GM12878 (cell line): ENCODE results near the gene AGBL3. TPM values are rescaled to one million over a fixed set of nuclear protein-coding genes. Genes with fewer than 3 reads are reported as not detected.
A peak's percentile ranks its signal among the peaks of the same experiment; 100 is the strongest.

ENCODE experiments used
- ATF7 ChIP-seq: fragments of 450-650 bp; IDR thresholded peaks from 2 replicates; pipeline ENCODE4 v1.6.1; 2016; ENCODE audit warnings: low read depth, mild to moderate bottlenecking
- CREM ChIP-seq: IDR thresholded peaks from 2 replicates; pipeline ENCODE4 v1.6.1; 2014; ENCODE audit warnings: antibody characterized with exemption, low read depth
- EED ChIP-seq: sonication (generic); IDR thresholded peaks from 2 replicates; pipeline ENCODE4 v1.6.1; 2016; ENCODE audit warnings: antibody characterized with exemption, low read depth
- ESRRA ChIP-seq: IDR thresholded peaks from 2 replicates; pipeline ENCODE4 v1.6.1; 2012; ENCODE audit warnings: mild to moderate bottlenecking, low read length, improper control_type of control experiment
- FOXM1 ChIP-seq: IDR thresholded peaks from 2 replicates; pipeline ENCODE4 v1.6.1; 2012; ENCODE audit warnings: low read depth, mild to moderate bottlenecking, inconsistent platforms, low read length, moderate library complexity
- MXI1 ChIP-seq: fragments of 150-350 bp; IDR thresholded peaks from 2 replicates; pipeline ENCODE4 v1.6.1; 2011; ENCODE audit warnings: low read depth, mild to moderate bottlenecking, inconsistent platforms, low read length, improper control_type of control experiment
- NBN ChIP-seq: fragments of 450-650 bp; IDR thresholded peaks from 2 replicates; pipeline ENCODE4 v1.6.1; 2016
- PKNOX1 ChIP-seq: fragments of 450-650 bp; IDR thresholded peaks from 2 replicates; pipeline ENCODE4 v1.6.1; 2016; ENCODE audit warnings: mild to moderate bottlenecking
- POLR2A ChIP-seq: IDR thresholded peaks from 2 replicates; pipeline ENCODE4 v1.6.1; 2011; ENCODE audit warnings: low read depth, mild to moderate bottlenecking, low read length
- POLR2AphosphoS5 ChIP-seq: IDR thresholded peaks from 2 replicates; pipeline ENCODE4 v1.6.1; 2011; ENCODE audit warnings: mild to moderate bottlenecking, low read length, inconsistent platforms
- RB1 ChIP-seq: fragments of 450-650 bp; formaldehyde crosslinking; IDR thresholded peaks from 2 replicates; pipeline ENCODE4 v1.6.1; 2017; ENCODE audit warnings: mild to moderate bottlenecking, borderline replicate concordance
- RBBP5 ChIP-seq: fragments of 200-600 bp; sonication (generic); conservative IDR thresholded peaks from 2 replicates; pipeline ENCODE4 v1.6.1; 2016
- RCOR1 ChIP-seq: conservative IDR thresholded peaks from 2 replicates; pipeline ENCODE4 v1.6.1; 2012; ENCODE audit warnings: low read depth, low read length, improper control_type of control experiment
- RELA ChIP-seq: fragments of 450-650 bp; IDR thresholded peaks from 2 replicates; pipeline ENCODE4 v1.8.0; 2014; ENCODE audit warnings: borderline replicate concordance; ENCODE audit not compliant: partially characterized antibody
- SIX5 ChIP-seq: IDR thresholded peaks from 2 replicates; pipeline ENCODE4 v1.6.1; 2011; ENCODE audit warnings: mild to moderate bottlenecking, low read depth, low read length, moderate library complexity; ENCODE audit not compliant: severe bottlenecking
- SMC3 ChIP-seq: IDR thresholded peaks from 2 replicates; pipeline ENCODE4 v1.6.1; 2011; ENCODE audit warnings: low read length, improper control_type of control experiment, borderline replicate concordance
- TCF3 ChIP-seq: IDR thresholded peaks from 2 replicates; pipeline ENCODE4 v1.6.1; 2012; ENCODE audit warnings: low read depth, mild to moderate bottlenecking, low read length, borderline replicate concordance; ENCODE audit not compliant: insufficient read depth
- ZNF217 ChIP-seq: fragments of 450-650 bp; IDR thresholded peaks from 2 replicates; pipeline ENCODE4 v1.6.1; 2017; ENCODE audit warnings: antibody characterized with exemption, mild to moderate bottlenecking
- ZNF687 ChIP-seq: fragments of 450-650 bp; IDR thresholded peaks from 2 replicates; pipeline ENCODE4 v1.6.1; 2017; ENCODE audit warnings: mild to moderate bottlenecking, moderate library complexity
- ZSCAN29 ChIP-seq: fragments of 450-650 bp; IDR thresholded peaks from 2 replicates; pipeline ENCODE4 v1.6.1; 2017; ENCODE audit warnings: mild to moderate bottlenecking, moderate library complexity
- polyA plus RNA-seq, 11 experiments: library from polyadenylated mRNA; depleted of rRNA in 4 of 11; unstranded in 6 of 11; stranded (reverse) in 5 of 11; fragments of >200 nt; fragmentation: Nextera tagmentation in 4 of 11; fragmentation: Illumina TruSeq in 1 of 11; extraction: Ambion mirVana in 4 of 11; extraction: Trizol in 1 of 11; gene quantifications; 1 replicate in 1 of 11; 2 replicates in 10 of 11; pipeline versions ENCODE4 v1.2.1 to v1.2.3, GENCODE V29; 2011 to 2016; ENCODE audit warnings: inconsistent platforms in 2 of 11, missing spikeins in 2 of 11, low read depth in 1 of 11
- total RNA-seq, 4 experiments: library from RNA; depleted of rRNA in 3 of 4; stranded (reverse); fragments of >200 nt in 3 of 4; fragmentation: Illumina TruSeq in 1 of 4; extraction: Trizol in 1 of 4; gene quantifications; 2 replicates each; pipeline versions ENCODE4 v1.2.1 to v1.2.3, GENCODE V29; 2013 to 2021
- TF ChIP-seq, protein P1 (sequence below): fragments of 150-350 bp; IDR thresholded peaks from 2 replicates; pipeline ENCODE4 v1.6.1; 2016; ENCODE audit warnings: low read depth, low read length

Gene AGBL3
- total and polyA plus RNA-seq, 10 of the 15 experiments (the other 5 are each of a cell fraction or from before 2014, with no cell fraction given): 0.82 to 12.4 (median 3.7) TPM

DNA sequence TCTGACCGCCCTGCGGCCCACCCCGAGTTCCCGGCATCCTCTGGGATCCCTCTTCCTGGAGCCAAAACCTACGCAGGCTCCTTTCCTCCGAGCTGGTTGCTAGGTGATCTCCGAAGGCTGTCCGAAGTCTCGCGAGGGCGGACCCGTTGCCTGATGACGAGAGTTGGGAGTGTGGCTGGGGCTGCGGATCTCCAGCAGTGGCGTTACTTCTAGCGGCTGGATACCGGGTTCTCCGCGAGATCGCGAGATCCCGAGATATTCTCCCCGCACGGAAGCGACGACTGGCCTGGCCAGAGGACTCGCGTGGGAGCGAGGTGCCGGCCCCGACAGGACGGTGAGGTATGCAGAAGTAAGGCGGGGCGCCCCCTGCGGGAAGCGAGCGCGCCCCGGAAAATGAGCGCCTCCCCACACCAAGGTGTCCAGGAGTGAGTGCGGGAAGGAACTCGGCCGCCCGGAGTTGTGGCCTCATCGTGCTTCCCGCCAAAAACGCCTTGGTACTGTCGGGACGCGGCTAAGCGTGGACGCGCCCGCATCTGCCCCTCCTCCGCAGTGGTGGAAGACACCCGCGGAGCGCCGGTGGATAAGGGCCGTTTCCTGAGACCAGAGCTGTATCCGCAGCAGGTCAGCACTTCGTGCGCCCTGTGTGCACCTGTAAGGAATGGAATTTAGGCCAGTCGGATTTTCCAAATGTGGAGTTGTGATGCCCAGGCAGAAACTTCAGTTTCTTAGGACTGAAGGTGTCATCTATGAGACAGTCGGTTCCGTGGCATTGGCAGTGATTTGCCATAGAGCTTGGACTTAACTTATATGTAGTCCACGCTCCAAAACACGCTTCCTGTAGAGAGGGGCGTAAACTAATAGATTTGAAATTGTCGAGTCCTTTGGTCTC lies at the start of gene AGBL3 (continued):
- TF ChIP-seq PKNOX1: no peak
- peak; percentile 88 for TF ChIP-seq POLR2A
- TF ChIP-seq RCOR1: peak; percentile 86; the same call in 1 of the 2 replicates
- no peak for TF ChIP-seq TCF3
- no peak for TF ChIP-seq ZSCAN29
- TF ChIP-seq CREM: peak; percentile 57; the same call in 1 of the 2 replicates
- TF ChIP-seq MXI1: peak; percentile 84
- TF ChIP-seq NBN: peak; percentile 85
- TF ChIP-seq SMC3: peak; percentile 45; the same call in 1 of the 2 replicates
- TF ChIP-seq ATF7: peak; percentile 67
- no peak for TF ChIP-seq FOXM1
- no peak for TF ChIP-seq ESRRA
- TF ChIP-seq EED: peak; percentile 66
- peak; percentile 98; the same call in 1 of the 2 replicates for TF ChIP-seq RB1
- TF ChIP-seq SIX5: peak; percentile 4
- peak; percentile 78 for TF ChIP-seq POLR2AphosphoS5
- TF ChIP-seq ZNF687: peak; percentile 6; the same call in 1 of the 2 replicates
- TF ChIP-seq, protein P1, sequence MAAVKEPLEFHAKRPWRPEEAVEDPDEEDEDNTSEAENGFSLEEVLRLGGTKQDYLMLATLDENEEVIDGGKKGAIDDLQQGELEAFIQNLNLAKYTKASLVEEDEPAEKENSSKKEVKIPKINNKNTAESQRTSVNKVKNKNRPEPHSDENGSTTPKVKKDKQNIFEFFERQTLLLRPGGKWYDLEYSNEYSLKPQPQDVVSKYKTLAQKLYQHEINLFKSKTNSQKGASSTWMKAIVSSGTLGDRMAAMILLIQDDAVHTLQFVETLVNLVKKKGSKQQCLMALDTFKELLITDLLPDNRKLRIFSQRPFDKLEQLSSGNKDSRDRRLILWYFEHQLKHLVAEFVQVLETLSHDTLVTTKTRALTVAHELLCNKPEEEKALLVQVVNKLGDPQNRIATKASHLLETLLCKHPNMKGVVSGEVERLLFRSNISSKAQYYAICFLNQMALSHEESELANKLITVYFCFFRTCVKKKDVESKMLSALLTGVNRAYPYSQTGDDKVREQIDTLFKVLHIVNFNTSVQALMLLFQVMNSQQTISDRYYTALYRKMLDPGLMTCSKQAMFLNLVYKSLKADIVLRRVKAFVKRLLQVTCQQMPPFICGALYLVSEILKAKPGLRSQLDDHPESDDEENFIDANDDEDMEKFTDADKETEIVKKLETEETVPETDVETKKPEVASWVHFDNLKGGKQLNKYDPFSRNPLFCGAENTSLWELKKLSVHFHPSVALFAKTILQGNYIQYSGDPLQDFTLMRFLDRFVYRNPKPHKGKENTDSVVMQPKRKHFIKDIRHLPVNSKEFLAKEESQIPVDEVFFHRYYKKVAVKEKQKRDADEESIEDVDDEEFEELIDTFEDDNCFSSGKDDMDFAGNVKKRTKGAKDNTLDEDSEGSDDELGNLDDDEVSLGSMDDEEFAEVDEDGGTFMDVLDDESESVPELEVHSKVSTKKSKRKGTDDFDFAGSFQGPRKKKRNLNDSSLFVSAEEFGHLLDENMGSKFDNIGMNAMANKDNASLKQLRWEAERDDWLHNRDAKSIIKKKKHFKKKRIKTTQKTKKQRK: no peak
- peak; percentile 71 for TF ChIP-seq RELA
- TF ChIP-seq RBBP5: no peak
- no peak for TF ChIP-seq ZNF217
